ENCODE measurements around the gene MFN1.

GRCh38 chr3:179318876-179319275 lies 28.6 kb upstream of the MFN1 start:
- TF ChIP-seq ARNTL (CRISPR knock-in tag; IDR thresholded peaks at IDR 0.05; ENCODE audit: borderline replicate concordance, low read depth) (no peak), ISL1 (CRISPR knock-in tag; IDR thresholded peaks at IDR 0.05) (no peak), ZFP30 (CRISPR knock-in tag; IDR thresholded peaks at IDR 0.05) (no peak), ZNF8 (CRISPR knock-in tag; IDR thresholded peaks at IDR 0.05) (no peak)

Measured in SK-N-SH treated with all-trans-retinoic acid at 6 μM for 48 hours (cell line).